A549 treated with Hydrocortisone at 1 μM for 4 hours (cell line): Measurements from ENCODE around the gene NT5DC4. TPM values are rescaled to one million over a fixed set of nuclear protein-coding genes. Genes with fewer than 3 reads are reported as not detected.

ENCODE experiments used
- total RNA-seq: library from RNA; stranded (reverse); fragments of 200-300 nt; extraction: Qiagen RNA extraction; gene quantifications from 5 replicates; pipeline ENCODE4 v1.2.3, GENCODE V29; 2022

NT5DC4 gene
- total RNA-seq: not detected in 5 replicates

DNA sequence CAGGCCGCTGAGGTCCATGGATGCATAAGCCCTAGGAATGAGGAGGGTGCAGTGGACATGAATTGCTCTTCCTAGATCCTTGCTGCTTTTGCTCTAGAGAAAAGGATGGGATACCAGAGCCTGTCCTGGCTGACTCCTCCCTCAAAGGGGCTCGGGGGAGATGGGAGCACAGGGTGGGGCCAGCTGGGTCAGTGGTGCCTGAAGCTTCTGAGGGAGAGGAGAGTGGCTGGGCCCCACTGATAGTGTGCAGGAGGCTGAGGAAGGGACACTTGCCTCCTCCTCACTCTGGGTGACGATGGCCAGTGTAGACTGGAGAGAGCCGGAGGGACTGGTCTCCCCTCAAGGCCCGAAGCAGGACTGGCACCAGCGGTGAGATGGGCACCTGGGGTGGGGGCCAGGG is at the start of gene NT5DC4:
TSS of gene NT5DC4 (plus strand) at position 236 of the 400 bp plus-strand sequence. CDS start at position 296, 60 bp downstream.

GRCh38 chr2:112764071-112765044 is 43.5 kb downstream of the NT5DC4 start, which contains the start of gene CKAP2L:
CKAP2L (minus strand) TSS chr2:112764609; CDS start chr2:112764598, 11 bp downstream.

DNA sequence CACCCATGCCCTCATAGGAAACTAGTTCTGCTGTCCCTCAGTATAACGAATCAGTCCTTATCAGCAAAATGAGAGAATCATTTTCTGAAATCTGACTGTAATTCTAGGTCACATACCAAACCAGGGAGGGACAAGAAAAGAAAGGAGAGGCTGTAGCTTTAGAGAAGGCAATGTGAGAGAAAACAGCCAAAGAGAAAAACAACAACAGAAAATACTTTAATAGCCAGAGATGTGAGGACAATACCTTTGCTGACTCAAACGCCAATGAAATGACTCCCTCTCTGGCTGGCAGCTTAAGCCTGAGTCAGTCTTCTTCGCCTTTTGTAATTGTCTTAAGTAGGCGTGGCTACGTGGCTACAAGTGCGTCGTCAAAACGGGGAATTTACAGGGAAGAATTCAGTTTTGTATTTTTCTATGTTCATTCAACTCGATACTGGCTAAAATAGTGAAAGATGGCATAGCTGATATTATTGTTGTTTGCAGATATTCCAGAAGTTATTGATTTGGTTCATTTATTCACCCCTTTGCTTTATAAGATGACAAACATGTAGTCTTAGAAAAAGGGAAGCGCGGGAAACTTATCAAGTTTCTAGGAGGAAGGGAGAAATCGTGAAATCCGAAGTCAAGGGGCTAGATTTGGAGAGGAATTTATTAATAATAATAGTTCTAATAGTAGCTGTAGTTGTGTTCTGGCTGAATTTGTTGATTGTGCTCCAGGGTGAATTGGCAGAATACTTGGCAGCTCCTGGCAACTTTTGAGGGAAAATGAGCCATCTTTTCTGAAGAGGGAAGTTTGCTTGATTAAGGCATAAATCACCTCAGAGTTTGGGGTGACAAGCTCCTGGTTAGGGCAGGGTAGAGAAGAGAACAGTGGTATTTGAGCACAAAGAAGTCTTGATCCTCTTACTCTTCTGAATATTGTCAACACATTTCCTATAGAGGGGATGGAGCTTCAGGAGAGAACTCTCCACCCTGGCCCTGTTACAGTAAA is 63.7 kb downstream of the NT5DC4 start, which contains the start of gene IL1A:
TSS of gene IL1A (minus strand) at position 295 of the 991 bp plus-strand sequence. CDS start 723 bp downstream, outside the sequence.

Other genes starting within 250 kb of the NT5DC4 start
- 34.7 to 41.0 TPM (median 37.8 TPM) in 5 replicates for gene TTL, start 238.9 kb upstream of the NT5DC4 start, total RNA-seq
- 22.0 to 31.3 TPM (median 22.6 TPM) in 5 replicates for gene POLR1B, start 178.6 kb upstream of the NT5DC4 start, total RNA-seq
- 57.5 to 65.1 TPM (median 59.7 TPM) in 5 replicates for gene CHCHD5, start 136.4 kb upstream of the NT5DC4 start, total RNA-seq
- 135 to 183 TPM (median 150 TPM) in 5 replicates for gene SLC20A1, start 75.1 kb upstream of the NT5DC4 start, total RNA-seq
- 12.3 to 18.6 TPM (median 14.4 TPM) in 5 replicates for gene CKAP2L, start 43.6 kb downstream of the NT5DC4 start, total RNA-seq
- gene IL1A, start 63.5 kb downstream of the NT5DC4 start, total RNA-seq: 0.17 to 0.24 TPM (median 0.23 TPM) in 5 replicates
- 0.06 to 0.26 TPM (median 0.18 TPM) in 5 replicates for gene IL1B, start 115.8 kb downstream of the NT5DC4 start, total RNA-seq
- gene IL37, start 190.1 kb downstream of the NT5DC4 start, total RNA-seq: not detected in 5 replicates